HG02759 (cell line): ENCODE data around the gene TMEM154.

Experiments
- ATAC-seq: cut with Tn5 transposase; IDR thresholded peaks from one replicate; pipeline ENCODE4 v1.9.1; 2021; ENCODE audit warnings: mild to moderate bottlenecking, moderate library complexity; ENCODE audit not compliant: unreplicated experiment

The TMEM154 gene

GRCh38 chr4:152697284-152698088 is 17.7 kb upstream of the TMEM154 start:
- peak; percentile 53 for ATAC-seq

GRCh38 chr4:152696764-152697261 is 17.0 kb upstream of the TMEM154 start:
- ATAC-seq, result peak; percentile 96

- ATAC-seq, result no peak
These were observed 14.1 kb upstream of the TMEM154 start for GRCh38 chr4:152693871-152694270.

GRCh38 chr4:152691761-152692160 is 12.0 kb upstream of the TMEM154 start:
- no peak for ATAC-seq

- ATAC-seq, result no peak
These were observed 11.2 kb upstream of the TMEM154 start for GRCh38 chr4:152690706-152691651.

- no peak for ATAC-seq
These were observed 10.1 kb upstream of the TMEM154 start for GRCh38 chr4:152689615-152690501.

GRCh38 chr4:152687974-152688599 is 8.3 kb upstream of the TMEM154 start:
- no peak for ATAC-seq

GRCh38 chr4:152686452-152687013 is 6.7 kb upstream of the TMEM154 start:
- ATAC-seq, result no peak

GRCh38 chr4:152684587-152684986 is 4.8 kb upstream of the TMEM154 start:
- ATAC-seq, result no peak

GRCh38 chr4:152684007-152684406 is 4.2 kb upstream of the TMEM154 start:
- peak; percentile 57 for ATAC-seq

- ATAC-seq, result no peak
These were observed 2.5 kb upstream of the TMEM154 start for GRCh38 chr4:152682143-152682941.

GRCh38 chr4:152680988-152681603 is 1.3 kb upstream of the TMEM154 start:
- ATAC-seq, result no peak

- ATAC-seq, result no peak
These were observed 956 bp downstream of the TMEM154 start for GRCh38 chr4:152678841-152679240.

GRCh38 chr4:152677117-152677516 is 2.7 kb downstream of the TMEM154 start:
- no peak for ATAC-seq

- peak; percentile 46 for ATAC-seq
These were observed 3.5 kb downstream of the TMEM154 start for GRCh38 chr4:152676052-152676854.

- no peak for ATAC-seq
These were observed 5.4 kb downstream of the TMEM154 start for GRCh38 chr4:152674359-152674758.

- no peak for ATAC-seq
These were observed 6.3 kb downstream of the TMEM154 start for GRCh38 chr4:152673489-152673888.
